Neural progenitor cell (in vitro differentiated cells): ENCODE results near the gene SND1. TPM values are rescaled to one million over a fixed set of nuclear protein-coding genes. Genes with fewer than 3 reads are reported as not detected.
A peak's percentile ranks its signal among the peaks of the same experiment; 100 is the strongest.
"Not testable (repeated sequence)": the region's sequence is repeated elsewhere in the genome, so short reads cannot be mapped to it uniquely, and the experiment has no call there.

Experiments used
- DNase-seq: peaks from one replicate; pipeline ENCODE4 v3.0.0-alpha.2; 2016; ENCODE audit warnings: low spot score
- H2AFZ ChIP-seq: fragments of 200-600 bp; sonication (generic); replicated peaks from 2 replicates; pipeline ENCODE4 v1.6.1; 2016; ENCODE audit warnings: antibody characterized with exemption
- H3F3A ChIP-seq: fragments of 200-600 bp; sonication (generic); 2 replicates; pipeline ENCODE4 v1.6.1; 2016; ENCODE audit warnings: antibody characterized with exemption, low read depth
- H3K27ac ChIP-seq: fragments of 200-600 bp; sonication (generic); 2 replicates; pipeline ENCODE4 v1.5.1; 2016; ENCODE audit warnings: mild to moderate bottlenecking
- H3K27me3 ChIP-seq: fragments of 200-600 bp; sonication (generic); 2 replicates; pipeline ENCODE4 v1.6.1; 2016; ENCODE audit warnings: mild to moderate bottlenecking, moderate library complexity
- H3K36me3 ChIP-seq: fragments of 200-600 bp; sonication (generic); 2 replicates; pipeline ENCODE4 v1.5.1; 2016
- H3K4me1 ChIP-seq: fragments of 200-600 bp; sonication (generic); 2 replicates; pipeline ENCODE4 v1.6.1; 2016; ENCODE audit warnings: mixed run types
- H3K4me2 ChIP-seq: fragments of 200-600 bp; sonication (generic); 2 replicates; pipeline ENCODE4 v1.6.1; 2016
- H3K4me3 ChIP-seq: fragments of 200-600 bp; sonication (generic); 2 replicates; pipeline ENCODE4 v1.5.1; 2016
- H3K79me2 ChIP-seq: fragments of 200-600 bp; sonication (generic); 2 replicates; pipeline ENCODE4 v1.6.1; 2016; ENCODE audit warnings: low read depth
- H3K9ac ChIP-seq: fragments of 200-600 bp; sonication (generic); 2 replicates; pipeline ENCODE4 v1.6.1; 2016
- H3K9me3 ChIP-seq: fragments of 200-600 bp; sonication (generic); 2 replicates; pipeline ENCODE4 v1.5.1; 2016; ENCODE audit warnings: low read depth
- H4K20me1 ChIP-seq: fragments of 200-600 bp; sonication (generic); 2 replicates; pipeline ENCODE4 v1.6.1; 2016; ENCODE audit warnings: low read depth
- H3K27ac Mint-ChIP-seq: 3 replicates; pipeline ENCODE4 v1.8.0; 2021; ENCODE audit warnings: mixed read lengths
- H3K27me3 Mint-ChIP-seq: 2 replicates; pipeline ENCODE4 v1.8.0; 2022; ENCODE audit warnings: low read depth, mild to moderate bottlenecking, inconsistent platforms, moderate library complexity, mixed read lengths; ENCODE audit not compliant: insufficient read depth
- H3K36me3 Mint-ChIP-seq: 3 replicates; pipeline ENCODE4 v1.8.0; 2021; ENCODE audit warnings: mixed read lengths
- H3K4me1 Mint-ChIP-seq: 3 replicates; pipeline ENCODE4 v1.8.0; 2021; ENCODE audit warnings: mixed read lengths
- H3K4me3 Mint-ChIP-seq: 3 replicates; pipeline ENCODE4 v1.8.0; 2021; ENCODE audit warnings: mild to moderate bottlenecking, moderate library complexity, mixed read lengths
- H3K9me3 Mint-ChIP-seq: 3 replicates; pipeline ENCODE4 v1.8.0; 2020; ENCODE audit warnings: mixed read lengths
- EZH2 ChIP-seq: fragments of 200-600 bp; sonication (generic); IDR thresholded peaks from 2 replicates; pipeline ENCODE4 v1.6.1; 2017; ENCODE audit warnings: antibody characterized with exemption, mild to moderate bottlenecking, moderate library complexity
- EZH2phosphoT487 ChIP-seq: fragments of 200-600 bp; sonication (generic); IDR thresholded peaks from 2 replicates; pipeline ENCODE4 v1.6.1; 2017; ENCODE audit warnings: antibody characterized with exemption
- total RNA-seq: library from RNA; depleted of rRNA; stranded (reverse); fragments of >200 nt; gene quantifications from 2 replicates; pipeline ENCODE4 v1.2.3, GENCODE V29; 2015; ENCODE audit warnings: low replicate concordance
- TF ChIP-seq, protein P1 (sequence below): fragments of 200-600 bp; sonication (generic); IDR thresholded peaks from 2 replicates; pipeline ENCODE4 v1.5.1; 2017; ENCODE audit warnings: antibody characterized with exemption, mild to moderate bottlenecking

Gene SND1
- total RNA-seq, 1 donor from 2014 or later = 154 TPM

DNA sequence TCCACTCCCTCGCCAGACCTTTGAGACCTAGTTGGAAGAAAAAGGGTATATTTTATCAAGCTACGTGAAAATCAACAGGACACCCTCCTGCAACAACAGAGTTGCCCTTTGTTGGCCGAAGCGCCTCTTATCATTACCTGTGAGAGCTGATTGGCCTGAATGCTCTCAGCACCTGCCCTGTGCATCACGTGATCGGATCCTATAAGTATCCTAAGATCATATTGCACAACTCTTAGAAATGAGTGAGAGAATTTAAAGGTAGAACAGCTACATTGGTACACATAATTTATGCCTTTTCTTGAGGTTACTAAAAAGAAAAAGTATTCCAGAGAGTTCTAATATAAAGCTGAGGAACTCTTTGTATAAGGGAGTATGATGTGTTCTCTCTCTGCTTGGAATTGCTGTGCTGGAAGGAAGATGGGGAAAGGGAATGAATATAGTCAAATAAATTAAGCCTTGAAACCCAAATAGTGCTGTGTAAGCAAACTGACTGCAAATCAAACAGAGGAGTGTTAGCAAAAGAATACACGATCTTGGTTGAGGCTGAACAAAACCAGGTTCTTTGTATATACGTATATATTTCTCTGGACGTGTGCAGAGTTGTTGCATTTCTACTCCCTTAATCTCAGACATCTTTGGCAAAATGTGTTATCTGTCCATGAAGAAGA is 309.9 kb downstream of the SND1 start:
- no peak overlapping the region for H3K4me3 Mint-ChIP-seq
- H3K9me3 ChIP-seq = no peaks in the 10 kb centered on the region
- H3K9ac ChIP-seq = no peak overlapping the region
- no peaks in the 10 kb centered on the region for H3K27me3 ChIP-seq
- no peak for DNase-seq
- H3K4me3 ChIP-seq = no peak overlapping the region
- H3K27ac Mint-ChIP-seq = no peak overlapping the region
- H3K4me1 ChIP-seq = no peaks in the 10 kb centered on the region
- peaks cover under 1% of the 10 kb centered on the region for H3K4me1 Mint-ChIP-seq
- peaks cover 2% of the 10 kb centered on the region for H3K9me3 Mint-ChIP-seq
- H3K27me3 Mint-ChIP-seq = no peaks in the 10 kb centered on the region
- H3K36me3 ChIP-seq = no peaks in the 10 kb centered on the region
- no peak overlapping the region for H3K4me2 ChIP-seq
- H3K27ac ChIP-seq = no peak overlapping the region
- no peaks in the 10 kb centered on the region for H3F3A ChIP-seq
- H3K79me2 ChIP-seq = no peaks in the 10 kb centered on the region
- no peaks in the 10 kb centered on the region for H4K20me1 ChIP-seq
- H2AFZ ChIP-seq = no peak overlapping the region
- TF ChIP-seq EZH2phosphoT487 = no peak
- H3K36me3 Mint-ChIP-seq = peaks cover 5% of the 10 kb centered on the region

DNA sequence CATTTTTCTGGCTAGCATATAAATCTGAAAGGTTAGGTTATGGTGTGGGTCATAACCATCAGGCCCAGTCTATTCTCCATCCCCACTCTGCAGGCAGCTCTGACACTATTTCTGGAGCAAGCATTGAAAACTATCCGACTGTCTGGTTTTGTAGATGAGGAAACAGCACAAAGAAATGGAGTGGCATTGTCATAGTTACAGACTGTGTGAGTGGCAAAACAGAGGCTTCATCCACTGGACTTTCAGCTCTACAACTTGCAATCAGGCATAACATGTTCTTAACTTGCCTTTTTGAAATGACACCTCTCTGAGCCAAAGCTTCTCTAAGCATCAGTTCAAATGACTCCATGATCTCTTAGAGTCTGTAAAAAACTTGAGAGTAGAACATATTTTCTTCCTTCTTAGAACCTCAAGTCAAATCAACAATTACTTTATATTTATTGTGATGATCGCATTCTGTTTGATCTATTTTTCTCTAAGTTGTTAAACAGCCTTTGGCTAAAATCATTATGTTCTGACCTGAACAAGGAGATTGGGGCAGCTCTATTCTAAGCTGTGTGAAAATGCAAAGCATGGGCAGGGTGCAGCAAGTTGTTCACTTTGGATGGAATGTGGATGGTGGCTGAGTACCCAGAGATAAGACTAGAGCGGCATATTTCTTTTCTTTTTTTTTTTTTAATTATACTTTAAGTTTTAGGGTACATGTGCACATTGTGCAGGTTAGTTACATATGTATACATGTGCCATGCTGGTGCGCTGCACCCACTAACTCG is 310.8 kb downstream of the SND1 start:
- no peaks in the 10 kb centered on the region for H3K9me3 ChIP-seq
- no peak for DNase-seq
- H3K4me2 ChIP-seq = no peak overlapping the region
- Mint-ChIP-seq H3K36me3 (peaks cover 5% of the 10 kb centered on the region), H3K27me3 (no peaks in the 10 kb centered on the region), H3K4me1 (peaks cover 9% of the 10 kb centered on the region), H3K4me3 (no peak overlapping the region), H3K27ac (no peak overlapping the region), H3K9me3 (peaks cover 2% of the 10 kb centered on the region)
- no peak overlapping the region for H3K27ac ChIP-seq
- no peaks in the 10 kb centered on the region for H3K4me1 ChIP-seq
- no peak overlapping the region for H2AFZ ChIP-seq
- no peaks in the 10 kb centered on the region for H3K27me3 ChIP-seq
- TF ChIP-seq EZH2phosphoT487 = no peak
- no peak for TF ChIP-seq EZH2
- TF ChIP-seq, protein P1, sequence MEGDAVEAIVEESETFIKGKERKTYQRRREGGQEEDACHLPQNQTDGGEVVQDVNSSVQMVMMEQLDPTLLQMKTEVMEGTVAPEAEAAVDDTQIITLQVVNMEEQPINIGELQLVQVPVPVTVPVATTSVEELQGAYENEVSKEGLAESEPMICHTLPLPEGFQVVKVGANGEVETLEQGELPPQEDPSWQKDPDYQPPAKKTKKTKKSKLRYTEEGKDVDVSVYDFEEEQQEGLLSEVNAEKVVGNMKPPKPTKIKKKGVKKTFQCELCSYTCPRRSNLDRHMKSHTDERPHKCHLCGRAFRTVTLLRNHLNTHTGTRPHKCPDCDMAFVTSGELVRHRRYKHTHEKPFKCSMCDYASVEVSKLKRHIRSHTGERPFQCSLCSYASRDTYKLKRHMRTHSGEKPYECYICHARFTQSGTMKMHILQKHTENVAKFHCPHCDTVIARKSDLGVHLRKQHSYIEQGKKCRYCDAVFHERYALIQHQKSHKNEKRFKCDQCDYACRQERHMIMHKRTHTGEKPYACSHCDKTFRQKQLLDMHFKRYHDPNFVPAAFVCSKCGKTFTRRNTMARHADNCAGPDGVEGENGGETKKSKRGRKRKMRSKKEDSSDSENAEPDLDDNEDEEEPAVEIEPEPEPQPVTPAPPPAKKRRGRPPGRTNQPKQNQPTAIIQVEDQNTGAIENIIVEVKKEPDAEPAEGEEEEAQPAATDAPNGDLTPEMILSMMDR = no peak
- no peak overlapping the region for H3K4me3 ChIP-seq
- no peak overlapping the region for H3K9ac ChIP-seq
- H3F3A ChIP-seq = no peaks in the 10 kb centered on the region
- no peaks in the 10 kb centered on the region for H4K20me1 ChIP-seq
- no peaks in the 10 kb centered on the region for H3K79me2 ChIP-seq
- no peaks in the 10 kb centered on the region for H3K36me3 ChIP-seq

DNA sequence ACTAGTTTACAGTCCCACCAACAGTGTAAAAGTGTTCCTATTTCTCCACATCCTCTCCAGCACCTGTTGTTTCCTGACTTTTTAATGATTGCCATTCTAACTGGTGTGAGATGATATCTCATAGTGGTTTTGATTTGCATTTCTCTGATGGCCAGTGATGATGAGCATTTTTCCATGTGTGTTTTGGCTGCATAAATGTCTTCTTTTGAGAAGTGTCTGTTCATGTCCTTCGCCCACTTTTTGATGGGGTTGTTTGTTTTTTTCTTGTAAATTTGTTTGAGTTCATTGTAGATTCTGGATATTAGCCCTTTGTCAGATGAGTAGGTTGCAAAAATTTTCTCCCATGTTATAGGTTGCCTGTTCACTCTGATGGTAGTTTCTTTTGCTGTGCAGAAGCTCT is 311.9 kb downstream of the SND1 start:
- not testable (repeated sequence) for H3K9ac ChIP-seq, H3K79me2 ChIP-seq, H3K36me3 Mint-ChIP-seq, H3K4me3 ChIP-seq, H2AFZ ChIP-seq, H3K4me1 ChIP-seq, H3K9me3 Mint-ChIP-seq, DNase-seq, H4K20me1 ChIP-seq, H3K4me3 Mint-ChIP-seq, H3K27me3 Mint-ChIP-seq, H3K4me2 ChIP-seq, H3F3A ChIP-seq, H3K9me3 ChIP-seq, H3K36me3 ChIP-seq, H3K27me3 ChIP-seq, H3K27ac ChIP-seq, H3K27ac Mint-ChIP-seq
- peaks cover 19% of the 10 kb centered on the region for H3K4me1 Mint-ChIP-seq

DNA sequence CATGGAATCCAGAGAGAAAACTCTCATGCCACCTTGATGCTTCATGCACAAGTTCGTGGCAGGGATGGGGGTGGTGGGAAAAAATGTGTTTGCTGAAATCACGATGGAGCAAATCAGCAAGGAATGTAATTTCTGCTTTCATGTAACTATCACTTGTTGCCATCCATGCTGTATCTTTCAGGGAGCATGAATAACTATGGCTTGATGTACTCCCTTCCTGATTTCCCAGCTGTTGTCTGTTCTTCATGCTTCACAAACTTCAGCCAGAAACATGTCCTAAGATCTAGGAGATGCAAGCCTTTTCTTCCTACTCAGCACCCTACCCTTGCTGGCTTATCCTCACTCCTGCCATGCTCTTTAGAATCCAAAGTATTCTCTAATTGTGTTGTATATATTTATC is 315.3 kb downstream of the SND1 start:
- Histone ChIP-seq H3K4me3 (no peak overlapping the region), H2AFZ (no peak overlapping the region), H3K27ac (no peak overlapping the region), H4K20me1 (no peaks in the 10 kb centered on the region), H3K9me3 (no peaks in the 10 kb centered on the region), H3F3A (no peaks in the 10 kb centered on the region), H3K4me2 (no peak overlapping the region), H3K4me1 (no peaks in the 10 kb centered on the region), H3K27me3 (no peaks in the 10 kb centered on the region), H3K36me3 (no peaks in the 10 kb centered on the region), H3K79me2 (peaks cover 6% of the 10 kb centered on the region), H3K9ac (no peak overlapping the region)
- H3K4me3 Mint-ChIP-seq = no peak overlapping the region
- H3K27me3 Mint-ChIP-seq = peaks cover 3% of the 10 kb centered on the region
- DNase-seq = no peak
- TF ChIP-seq, protein P1 = no peak
- TF ChIP-seq EZH2phosphoT487 (no peak), EZH2 (no peak)
- peaks cover 25% of the 10 kb centered on the region for H3K4me1 Mint-ChIP-seq
- peaks cover 2% of the 10 kb centered on the region for H3K9me3 Mint-ChIP-seq
- peaks cover 2% of the 10 kb centered on the region for H3K36me3 Mint-ChIP-seq
- H3K27ac Mint-ChIP-seq = peak overlapping the region; percentile 30
